Suppressor macrophage treated with lipopolysaccharide for 4 hours (primary cell): ENCODE results near the gene AURKB.
A peak's percentile ranks its signal among the peaks of the same experiment; 100 is the strongest.
"Not testable (repeated sequence)": the region's sequence is repeated elsewhere in the genome, so short reads cannot be mapped to it uniquely, and the experiment has no call there.

ENCODE experiments used
- DNase-seq: peaks from one replicate; pipeline ENCODE4 v3.0.0-alpha.2; 2020

The AURKB gene

DNA sequence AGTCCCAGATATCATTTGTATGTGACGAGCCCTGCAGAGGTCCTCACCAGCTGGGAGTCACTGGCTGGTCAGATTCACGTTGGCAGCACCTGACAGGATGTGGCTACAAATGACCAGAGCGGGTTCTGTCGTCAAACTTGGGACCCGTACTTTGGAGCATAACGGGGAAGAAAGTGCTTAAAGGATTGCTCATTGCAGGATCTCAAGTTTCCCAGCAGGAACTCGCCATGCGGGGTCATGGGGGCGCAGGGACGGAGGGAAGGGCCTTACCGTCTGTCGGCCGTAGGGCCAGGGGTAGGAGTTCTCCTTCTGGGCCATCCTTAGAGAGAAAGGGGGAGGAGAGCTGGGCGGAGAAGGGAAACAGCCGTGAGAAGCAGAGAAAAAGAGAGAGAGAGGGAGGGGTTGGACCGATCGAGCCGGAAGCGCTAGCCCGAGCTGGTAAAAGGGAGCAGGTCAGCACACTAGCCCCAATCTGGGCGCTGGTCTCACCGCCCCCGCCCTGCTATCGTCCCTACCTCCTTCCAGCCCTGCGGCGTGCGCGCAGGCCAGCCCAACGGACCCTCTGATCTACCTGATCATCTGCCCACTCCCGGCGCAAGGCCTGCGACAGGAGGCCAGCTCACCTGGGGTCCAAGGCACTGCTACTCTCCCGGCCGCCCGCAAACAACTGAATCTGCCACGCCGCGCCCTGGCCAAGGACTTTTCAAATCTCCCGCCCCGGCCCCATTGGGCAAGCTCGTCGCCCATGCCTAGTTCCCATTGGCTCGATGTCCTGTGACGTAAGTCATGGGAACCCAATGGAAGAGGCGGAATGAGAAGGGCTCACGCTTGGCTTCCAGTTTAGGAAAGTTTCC, at the start of gene AURKB:
Gene AURKB (minus strand): TSS at position 669 of the 854 bp plus-strand sequence. CDS start 351 bp downstream, at position 318.
- peak; percentile 98 for DNase-seq

DNA sequence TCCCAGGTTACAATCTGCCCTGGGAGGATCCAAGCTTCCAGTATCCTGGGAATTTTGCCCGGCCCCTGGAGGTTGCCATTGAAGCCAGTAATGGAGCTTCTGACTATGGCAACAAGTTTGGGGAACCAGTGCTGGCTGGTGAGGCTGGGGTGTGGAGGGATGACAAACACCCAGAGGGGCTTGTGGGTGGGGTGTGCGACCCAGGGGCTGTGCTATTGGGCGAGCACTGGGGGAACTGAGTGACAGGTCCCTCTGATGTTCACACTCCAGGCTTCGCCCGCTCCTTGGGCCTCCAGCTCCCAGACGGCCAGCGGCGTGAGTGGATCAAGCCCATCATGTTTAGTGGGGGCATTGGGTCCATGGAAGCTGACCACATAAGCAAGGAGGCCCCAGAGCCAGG, 47.4 kb upstream of the AURKB start:
- no peak for DNase-seq

DNA sequence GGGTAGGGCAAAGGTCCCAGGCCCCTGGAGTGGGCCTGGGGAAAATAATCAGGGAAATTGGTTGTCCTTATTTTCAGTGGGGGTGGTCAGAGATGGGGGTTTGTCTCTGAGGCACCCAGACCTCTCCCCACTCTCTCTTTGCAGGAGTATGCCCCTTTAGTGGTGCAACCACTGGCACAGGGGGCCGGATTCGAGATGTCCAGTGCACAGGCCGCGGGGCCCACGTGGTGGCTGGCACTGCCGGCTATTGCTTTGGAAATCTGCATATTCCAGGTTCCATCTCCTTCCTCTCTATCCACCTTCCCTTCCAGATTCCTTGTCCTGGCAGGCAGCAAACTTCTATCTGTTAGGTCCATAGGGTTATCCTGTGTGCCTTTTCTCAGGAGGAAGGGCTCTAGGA, 46.3 kb upstream of the AURKB start:
- no peak for DNase-seq

- DNase-seq, result no peak
Measured at GRCh38 chr17:8256291-8256690, 45.9 kb upstream of the AURKB start.

DNA sequence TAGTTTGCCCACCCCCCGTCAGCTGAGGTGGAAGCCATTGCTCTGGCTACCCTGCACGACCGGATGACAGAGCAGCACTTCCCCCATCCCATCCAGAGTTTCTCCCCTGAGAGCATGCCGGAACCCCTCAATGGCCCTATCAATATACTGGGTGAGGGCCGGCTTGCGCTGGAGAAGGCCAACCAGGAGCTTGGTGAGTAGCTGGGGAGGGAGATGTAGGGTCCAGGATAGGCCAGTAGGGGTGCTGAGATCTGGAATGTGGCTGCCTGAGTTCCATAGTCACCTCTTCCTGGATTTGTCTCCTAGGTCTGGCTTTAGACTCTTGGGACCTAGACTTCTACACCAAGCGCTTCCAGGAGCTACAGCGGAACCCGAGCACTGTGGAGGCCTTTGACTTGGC, 45.1 kb upstream of the AURKB start:
- DNase-seq, result no peak

DNA sequence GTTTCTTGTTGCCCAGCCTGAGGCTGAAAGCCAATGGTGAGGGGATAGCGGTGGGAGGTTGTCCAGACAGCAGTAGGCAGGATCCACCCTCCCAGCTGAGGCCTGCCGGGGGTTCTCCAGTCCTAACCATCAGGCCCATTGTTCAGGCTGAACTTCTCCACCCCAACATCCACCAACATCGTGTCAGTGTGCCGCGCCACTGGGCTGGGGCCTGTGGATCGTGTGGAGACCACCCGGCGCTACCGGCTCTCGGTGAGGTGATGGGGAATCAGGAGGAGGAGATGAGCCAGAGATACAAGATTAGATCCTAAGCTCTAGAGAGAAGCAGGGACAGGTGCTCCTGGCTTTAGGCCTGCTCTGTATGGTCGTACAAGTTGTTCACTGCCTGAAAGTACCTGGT, 44.5 kb upstream of the AURKB start:
- DNase-seq, result no peak

DNA sequence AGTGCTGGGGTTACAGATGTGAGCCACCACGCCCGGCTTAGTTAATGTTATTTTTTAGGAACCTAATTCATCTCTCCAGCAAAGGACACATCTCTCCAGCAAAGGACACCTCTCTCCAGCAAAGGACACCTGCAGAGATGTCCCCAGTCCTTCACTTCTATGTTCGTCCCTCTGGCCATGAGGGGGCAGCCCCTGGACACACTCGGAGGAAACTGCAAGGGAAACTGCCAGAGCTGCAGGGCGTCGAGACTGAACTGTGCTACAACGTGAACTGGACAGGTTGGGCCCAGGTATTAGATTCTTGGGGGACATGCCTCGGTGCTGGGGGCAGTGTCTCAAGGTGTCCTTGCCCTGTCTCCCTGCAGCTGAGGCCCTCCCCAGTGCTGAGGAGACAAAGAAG, 43.4 kb upstream of the AURKB start:
- DNase-seq, result no peak

- DNase-seq, result not testable (repeated sequence)
Measured at GRCh38 chr17:8251411-8251810, 41.0 kb upstream of the AURKB start.

DNA sequence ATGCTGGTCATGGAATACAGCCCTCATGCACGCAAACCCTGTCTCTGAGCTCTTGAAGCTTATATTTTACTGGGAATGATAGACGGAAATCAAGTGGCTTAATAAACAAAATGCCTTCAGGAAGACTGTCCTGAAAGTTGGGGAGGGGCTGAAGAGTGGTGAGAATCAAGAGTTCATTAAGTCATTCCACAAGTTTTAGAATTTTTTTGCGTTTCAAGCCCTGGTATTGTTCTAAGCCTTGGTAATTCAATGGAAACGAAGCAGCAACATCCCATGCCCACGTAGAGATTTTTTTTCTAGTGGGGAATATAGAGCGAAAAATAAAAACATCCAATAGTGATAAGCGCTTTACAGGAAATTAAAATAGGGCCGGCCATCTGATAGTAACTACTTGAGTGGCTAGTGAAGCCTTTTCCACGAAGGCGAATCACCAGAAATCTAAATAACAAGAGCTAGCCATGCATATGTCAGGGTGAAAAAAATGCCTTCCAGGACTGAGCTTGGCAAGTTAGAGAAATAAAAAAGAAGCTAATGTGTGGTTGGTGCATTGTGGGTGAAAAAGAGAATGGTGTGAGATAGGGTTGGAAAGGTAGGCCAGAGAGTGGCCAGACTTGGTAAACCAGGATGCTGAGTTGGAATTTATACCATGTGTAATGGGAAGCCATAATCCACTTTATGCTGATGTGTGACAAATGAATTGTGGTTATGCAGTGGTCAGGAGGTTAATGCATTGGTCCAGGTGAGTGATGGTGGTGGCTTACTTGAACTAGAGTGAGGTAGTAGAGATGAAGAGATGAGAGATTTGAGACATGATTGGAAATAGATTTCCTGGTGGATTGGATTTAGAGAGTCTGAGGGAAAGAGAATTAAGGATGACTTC, 39.5 kb upstream of the AURKB start:
- no peak for DNase-seq

GRCh38 chr17:8248751-8249607, 38.6 kb upstream of the AURKB start, which contains the start of gene PFAS:
PFAS (plus strand) TSS chr17:8249289; CDS start chr17:8253938, 4,649 bp downstream.
- peak; percentile 96 for DNase-seq

DNA sequence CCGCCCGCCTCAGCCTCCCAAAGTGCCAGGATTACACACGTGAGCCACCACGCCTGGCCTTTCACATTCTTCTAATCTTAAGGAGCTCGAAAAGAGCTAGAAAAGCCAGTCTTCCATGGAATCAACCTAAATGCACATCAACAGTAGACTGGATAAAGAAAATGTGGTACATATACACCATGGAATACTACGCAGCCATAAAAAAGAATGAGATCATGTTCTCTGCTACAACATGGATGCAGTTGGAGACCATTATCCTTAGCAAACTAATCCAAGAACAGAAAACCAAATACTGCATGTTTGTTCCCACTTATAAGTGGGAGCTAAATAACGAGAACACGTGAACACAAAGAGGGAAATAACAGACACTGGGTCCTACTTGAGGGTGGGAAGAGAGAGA, 34.4 kb upstream of the AURKB start:
- no peak for DNase-seq

DNA sequence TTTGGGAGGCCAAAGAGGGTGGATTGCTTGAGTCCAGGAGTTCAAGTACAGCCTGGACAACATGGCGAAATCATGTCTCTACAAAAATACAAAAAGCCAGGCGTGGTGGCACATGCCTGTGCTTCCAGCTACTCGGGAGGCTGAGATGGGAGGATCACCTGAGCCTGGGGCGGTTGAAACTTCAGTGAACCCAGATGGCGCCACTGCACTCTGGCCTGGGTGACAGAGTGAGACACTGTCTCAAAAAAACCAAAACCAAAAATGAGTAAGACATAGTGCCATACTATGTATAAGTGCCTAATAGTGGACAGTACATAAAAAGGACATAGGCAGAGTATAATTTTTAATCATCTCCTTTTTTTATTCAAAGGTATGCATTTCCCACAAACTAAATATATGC, 33.5 kb upstream of the AURKB start:
- DNase-seq, result no peak

- no peak for DNase-seq
Measured at GRCh38 chr17:8237886-8238285, 27.5 kb upstream of the AURKB start.

- no peak for DNase-seq
Measured at GRCh38 chr17:8237175-8237574, 26.8 kb upstream of the AURKB start.

- DNase-seq, result no peak
Measured at GRCh38 chr17:8235676-8236075, 25.3 kb upstream of the AURKB start.

DNA sequence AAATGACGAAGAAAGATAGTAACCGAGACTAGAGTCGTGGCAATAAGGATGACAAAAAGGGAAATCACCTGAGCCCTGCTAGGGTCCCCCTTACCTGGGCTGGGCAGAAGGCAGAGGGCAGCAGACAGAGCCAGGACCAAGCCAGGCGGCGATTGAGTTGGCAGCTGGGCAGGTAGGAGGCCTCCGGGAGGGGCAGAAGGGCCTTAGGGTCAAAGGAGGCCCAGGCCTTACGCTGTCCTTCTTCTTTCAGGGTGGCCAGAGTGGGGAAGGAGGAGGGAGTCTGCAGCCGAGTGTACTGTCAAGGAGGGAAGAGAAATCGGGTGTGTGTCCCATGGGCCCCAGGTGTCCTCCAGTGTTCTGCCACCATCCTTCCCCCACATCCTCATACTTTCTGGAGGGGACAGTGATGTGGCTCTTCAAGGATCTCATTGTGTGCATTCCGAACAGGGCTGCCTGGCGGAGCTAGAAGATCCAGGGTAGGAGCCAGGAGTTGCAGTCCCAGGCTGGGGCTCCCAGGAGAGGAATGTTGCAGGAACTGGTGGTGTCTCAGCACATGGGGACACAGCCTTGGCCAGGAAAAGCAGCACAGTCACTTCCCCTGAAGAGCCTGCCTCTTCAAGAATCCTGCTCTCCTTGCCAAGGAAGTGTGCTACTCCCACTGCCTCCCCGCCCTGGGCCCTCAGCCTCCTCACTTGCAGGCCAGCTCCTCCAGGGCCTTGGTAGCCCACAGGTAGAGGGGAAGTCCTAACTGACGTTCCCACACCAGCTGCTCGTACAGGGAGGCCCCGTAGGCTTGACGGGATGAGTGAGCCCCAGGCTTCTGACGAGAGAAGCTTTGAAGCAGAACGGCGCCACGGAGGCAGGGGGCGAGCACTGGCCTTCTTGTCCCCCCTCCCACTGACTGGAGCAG, 24.2 kb upstream of the AURKB start:
- no peak for DNase-seq

DNA sequence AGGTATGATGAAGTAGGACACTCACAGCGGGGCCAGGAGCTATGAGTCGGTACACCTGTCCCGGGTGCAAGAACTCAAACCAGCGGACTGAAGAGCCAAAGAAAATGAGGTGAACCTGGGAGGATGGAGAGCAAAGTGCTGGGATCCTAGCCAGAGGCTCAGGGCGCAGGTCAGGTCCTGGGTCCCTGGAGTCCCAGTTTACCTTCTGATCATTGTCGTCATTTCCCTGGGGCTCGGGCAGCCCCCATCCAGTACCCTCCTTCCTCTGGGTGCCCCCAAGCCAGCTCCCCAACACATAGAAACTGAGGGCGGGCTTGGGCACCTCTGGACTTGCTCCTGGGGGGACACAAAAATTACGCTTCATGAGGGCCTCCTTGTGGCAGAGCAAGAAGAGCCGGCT, 21.3 kb upstream of the AURKB start:
- no peak for DNase-seq

DNA sequence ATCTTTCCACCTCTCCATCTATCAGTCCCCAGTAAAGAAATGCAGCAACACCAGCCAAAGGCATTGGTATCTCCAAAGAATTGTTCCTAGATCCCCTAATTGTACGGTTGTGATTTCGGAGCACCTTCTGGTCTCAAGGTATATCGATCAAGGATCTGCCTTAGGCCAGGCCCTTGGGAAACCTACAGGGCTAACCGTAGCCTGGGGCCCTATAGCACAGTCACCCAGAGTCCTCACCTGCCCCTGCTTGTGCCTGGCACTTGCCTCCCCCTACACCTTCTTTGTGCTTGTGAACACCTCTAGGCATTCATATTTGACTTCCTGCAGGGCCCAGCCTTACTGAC, 16.8 kb upstream of the AURKB start:
- no peak for DNase-seq

- peak; percentile 91 for DNase-seq
Measured at GRCh38 chr17:8226536-8227237, 16.3 kb upstream of the AURKB start.

GRCh38 chr17:8225813-8226535, 15.6 kb upstream of the AURKB start:
- peak; percentile 78 for DNase-seq
